ENCODE results near the gene KLF4.

- TF ChIP-seq CTCF (IDR thresholded peaks at IDR 0.05; ENCODE audit: poor library complexity) (no peak), EZH2phosphoT487 (IDR thresholded peaks at IDR 0.05; ENCODE audit: low read depth, severe bottlenecking, unreplicated experiment) (no peak), EZH2 (IDR thresholded peaks at IDR 0.05; ENCODE audit: borderline replicate concordance) (no peak)
Observed at GRCh38 chr9:107439991-107440456, 49.5 kb downstream of the KLF4 start.

All from hepatocyte (in vitro differentiated cells).